Measurements from ENCODE around the gene CANX.

DNA sequence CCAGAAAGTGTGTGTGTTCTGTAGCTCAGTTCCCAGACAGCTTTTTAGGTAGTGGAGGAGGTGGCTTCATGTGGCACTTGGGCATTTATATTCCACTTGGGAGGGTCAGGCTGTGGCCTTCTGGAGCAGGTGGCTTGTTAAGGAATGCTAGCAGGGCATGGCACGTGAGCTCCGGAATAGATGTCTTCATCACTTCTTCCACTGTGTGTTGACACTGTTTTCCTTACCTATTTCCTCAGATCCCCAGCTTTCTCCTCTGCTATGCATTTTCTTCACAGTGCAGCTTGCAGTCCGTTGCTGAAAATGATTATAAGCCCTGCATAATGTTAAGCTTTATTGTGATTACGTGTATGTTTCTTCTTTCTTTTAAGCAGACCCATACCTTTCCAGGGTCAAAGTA is 30.5 kb downstream of the CANX start:
- TF ChIP-seq, protein P1, sequence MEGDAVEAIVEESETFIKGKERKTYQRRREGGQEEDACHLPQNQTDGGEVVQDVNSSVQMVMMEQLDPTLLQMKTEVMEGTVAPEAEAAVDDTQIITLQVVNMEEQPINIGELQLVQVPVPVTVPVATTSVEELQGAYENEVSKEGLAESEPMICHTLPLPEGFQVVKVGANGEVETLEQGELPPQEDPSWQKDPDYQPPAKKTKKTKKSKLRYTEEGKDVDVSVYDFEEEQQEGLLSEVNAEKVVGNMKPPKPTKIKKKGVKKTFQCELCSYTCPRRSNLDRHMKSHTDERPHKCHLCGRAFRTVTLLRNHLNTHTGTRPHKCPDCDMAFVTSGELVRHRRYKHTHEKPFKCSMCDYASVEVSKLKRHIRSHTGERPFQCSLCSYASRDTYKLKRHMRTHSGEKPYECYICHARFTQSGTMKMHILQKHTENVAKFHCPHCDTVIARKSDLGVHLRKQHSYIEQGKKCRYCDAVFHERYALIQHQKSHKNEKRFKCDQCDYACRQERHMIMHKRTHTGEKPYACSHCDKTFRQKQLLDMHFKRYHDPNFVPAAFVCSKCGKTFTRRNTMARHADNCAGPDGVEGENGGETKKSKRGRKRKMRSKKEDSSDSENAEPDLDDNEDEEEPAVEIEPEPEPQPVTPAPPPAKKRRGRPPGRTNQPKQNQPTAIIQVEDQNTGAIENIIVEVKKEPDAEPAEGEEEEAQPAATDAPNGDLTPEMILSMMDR (IDR thresholded peaks at IDR 0.05), result no peak
- TF ChIP-seq POLR2A (IDR thresholded peaks at IDR 0.05), result no peak

Measured in uterus (tissue), 2 donors.